DLD1 (cell line): ENCODE measurements around the gene AGPAT3.

ENCODE experiments used
- in situ Hi-C: cut with HindIII; loops from 2 replicates; pipeline ENCODE4 v1.10.0; 2017; ENCODE audit warnings: low sequenced_read_pairs

Gene AGPAT3

DNA sequence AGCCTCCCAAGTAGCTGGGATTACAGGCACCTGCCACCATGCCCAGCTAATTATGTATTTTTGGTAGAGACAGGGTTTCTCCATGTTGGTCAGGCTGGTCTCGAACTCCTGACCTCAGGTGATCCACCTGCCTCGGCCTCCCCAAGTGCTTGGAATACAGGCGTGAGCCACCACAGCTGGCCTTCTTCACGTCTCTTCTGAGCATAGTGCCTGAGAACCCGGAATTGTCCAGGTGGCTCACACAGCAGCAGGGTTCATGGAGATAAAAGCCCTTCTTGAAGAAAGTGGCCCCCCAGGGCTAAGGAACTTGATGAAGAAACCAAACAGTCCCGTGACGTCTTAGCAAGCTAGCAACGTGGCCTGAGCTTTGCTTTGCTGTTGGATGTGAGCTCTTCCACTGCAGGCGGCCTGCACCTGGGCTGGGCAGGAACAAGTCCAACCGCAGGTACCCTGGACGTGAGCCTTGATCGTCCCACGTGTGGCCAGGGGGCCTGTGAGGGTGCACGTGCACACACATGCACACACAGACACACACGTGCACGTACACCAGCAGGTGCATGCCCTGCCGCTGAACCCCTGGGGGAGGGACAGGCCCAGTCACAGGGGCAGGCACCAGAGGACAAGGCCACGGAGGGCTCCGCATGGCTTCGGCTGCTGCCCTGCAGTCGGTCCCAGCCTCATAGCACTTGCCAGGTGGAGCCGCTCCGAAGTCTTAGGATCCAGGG lies 123.6 kb downstream of the AGPAT3 start:
- in situ Hi-C loops = no loop called here

DNA sequence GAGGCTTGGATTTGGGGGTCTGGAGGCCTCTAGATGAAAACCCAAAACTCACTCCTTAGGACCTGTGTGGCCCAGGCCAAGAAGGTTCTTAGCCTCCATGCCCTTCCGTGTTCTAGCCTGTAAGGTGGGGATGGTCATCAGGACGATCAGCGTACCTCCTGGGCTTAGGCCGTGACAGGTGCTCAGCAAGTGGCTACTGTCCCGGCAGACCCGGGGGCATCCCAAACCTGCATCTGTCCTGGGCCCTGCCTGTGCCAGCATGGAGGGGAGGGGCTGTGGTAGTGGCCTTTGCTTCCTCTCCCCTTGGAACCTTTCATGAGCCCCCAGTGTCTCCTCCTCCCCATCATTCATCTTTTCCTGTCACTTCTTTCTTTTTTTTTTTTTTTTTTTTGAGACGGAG lies 124.4 kb downstream of the AGPAT3 start:
- in situ Hi-C loops = no loop called here

DNA sequence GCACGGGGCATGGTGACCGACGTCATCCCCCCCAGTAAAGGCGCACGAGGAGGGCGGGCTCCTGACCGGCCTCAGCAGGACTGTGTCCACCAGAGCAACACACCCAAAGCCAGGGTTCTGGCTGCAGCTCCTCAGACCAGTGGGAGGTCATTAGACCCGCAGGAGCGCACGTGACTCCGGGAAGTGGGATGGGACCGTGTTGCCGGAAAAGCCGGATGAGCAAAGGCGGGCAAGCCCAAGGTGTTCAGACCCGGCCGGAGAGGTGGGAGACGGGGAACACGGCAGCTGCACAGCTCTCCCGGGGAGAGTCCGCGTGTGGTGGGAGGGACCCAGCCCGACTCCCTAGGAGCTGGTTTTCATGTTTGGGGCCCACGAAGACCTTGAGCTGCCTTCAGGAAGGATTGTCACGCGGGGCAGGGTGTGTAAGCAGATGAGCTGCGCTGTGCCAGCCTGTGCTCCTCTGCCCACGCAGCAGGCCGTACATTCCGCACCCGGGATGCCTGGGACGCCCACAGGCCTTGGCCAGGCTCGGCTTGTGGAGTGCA lies 126.5 kb downstream of the AGPAT3 start:
- in situ Hi-C loops = no loop called here

DNA sequence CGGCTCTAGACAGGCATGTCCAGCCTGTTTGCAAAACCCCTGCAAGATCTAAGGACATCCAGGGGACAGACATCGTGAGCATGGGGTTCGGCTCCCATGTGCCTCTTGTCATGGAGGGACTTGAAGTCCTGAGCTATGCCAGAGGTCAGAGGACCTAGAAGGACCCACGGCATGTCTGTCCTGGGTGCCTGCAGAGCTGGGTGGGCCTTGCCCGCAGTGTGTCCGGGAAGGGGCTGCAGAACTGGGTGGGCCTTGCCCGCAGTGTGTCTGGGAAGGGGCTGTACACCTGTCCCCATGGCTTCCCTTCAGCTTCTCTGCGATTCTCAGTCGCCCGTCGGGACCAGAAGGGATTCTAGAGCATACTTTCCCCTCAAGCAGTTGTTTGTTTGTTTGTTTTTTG lies 127.1 kb downstream of the AGPAT3 start:
- in situ Hi-C loops = no loop called here

DNA sequence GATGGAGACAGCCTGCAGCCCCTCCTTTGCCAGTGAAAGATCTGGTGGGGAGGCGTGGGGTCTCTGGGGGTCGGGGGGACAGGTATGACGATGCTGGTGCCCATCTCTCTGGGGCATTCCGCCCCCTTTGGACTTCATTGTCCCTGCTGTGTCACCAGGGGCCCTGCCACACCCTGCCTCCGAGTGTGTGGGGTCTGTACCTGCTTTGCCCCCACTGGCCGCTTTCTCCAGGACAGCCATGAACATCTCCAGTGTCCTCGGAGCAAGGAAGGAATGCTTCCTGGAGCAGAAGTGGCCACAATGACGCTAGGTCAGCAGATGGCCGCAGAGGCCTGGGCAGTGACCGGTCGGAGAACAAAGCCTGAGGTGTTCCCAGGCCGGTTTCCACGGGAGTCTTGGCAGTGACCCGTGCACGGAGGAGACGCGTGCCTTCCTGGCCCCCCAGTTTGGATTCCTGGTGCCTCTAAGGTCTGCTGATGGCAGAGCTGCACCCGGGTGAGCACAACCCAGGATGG lies 128.5 kb downstream of the AGPAT3 start:
- in situ Hi-C loops = no loop called here

DNA sequence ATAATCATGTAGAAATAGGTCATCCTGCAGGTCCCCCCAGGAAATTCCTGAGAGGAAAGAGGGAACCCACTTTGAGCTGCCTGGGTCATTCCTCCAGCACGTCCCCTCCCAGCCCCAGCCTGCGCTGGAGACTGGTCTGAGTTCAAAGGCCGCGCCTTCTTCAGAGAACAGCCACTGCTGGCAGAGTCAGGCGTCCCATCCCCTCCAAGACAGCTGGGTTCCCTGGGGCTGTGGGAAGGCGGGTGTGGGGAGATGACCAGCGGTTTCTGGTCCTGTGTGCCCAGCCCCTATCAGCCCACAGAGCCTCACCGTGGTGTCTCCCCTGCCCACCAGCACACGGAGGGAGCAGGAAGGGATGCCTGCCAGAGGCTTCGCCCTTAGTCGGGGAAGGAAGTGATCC lies 129.1 kb downstream of the AGPAT3 start:
- in situ Hi-C loops = no loop called here

DNA sequence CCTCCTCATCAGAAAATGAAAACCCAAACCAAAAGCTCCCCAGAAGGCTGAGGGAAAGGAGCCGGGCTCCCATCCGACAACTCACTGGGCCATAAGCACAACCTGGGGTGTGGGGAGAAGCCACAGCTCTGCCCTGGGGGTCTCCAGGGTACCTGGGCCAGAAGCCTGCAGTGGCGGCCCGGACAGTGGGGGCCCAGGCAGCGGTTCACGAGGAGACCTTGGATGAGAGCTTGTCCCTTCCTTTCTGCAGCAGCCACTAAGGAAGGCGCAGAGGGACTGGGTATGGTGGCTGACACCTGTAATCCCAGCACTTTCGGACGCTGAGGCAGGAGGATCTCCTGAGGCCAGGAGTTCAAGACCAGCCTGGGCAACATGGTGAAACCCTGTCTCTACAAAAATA lies 129.6 kb downstream of the AGPAT3 start:
- in situ Hi-C loops = no loop called here

DNA sequence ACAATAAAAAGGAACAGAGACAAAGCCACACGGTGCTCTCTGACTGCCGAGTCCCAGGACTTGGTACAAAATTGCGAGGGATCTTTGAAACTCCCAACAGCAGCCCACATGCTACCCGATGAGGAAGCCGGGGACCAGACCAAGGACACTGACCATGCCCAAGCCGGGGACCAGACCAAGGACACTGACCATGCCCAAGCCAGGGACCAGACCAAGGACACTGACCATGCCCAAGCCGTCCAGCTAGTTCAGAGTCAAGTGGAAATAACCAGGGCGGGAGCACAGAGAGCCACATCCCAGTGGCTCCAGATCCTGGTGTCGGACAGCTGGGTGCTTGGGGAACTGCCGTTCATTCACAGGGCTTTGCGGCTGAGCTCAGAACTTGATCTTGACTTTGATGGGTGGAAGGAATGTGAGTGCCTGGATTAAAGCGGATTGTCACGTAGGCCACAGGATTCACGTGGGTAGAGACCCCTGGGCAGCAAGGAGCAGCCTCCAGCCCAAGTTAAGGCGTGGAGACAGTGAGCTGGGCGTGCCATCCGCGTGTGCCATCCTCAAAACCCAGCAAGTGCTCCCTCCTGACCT lies 130.6 kb downstream of the AGPAT3 start:
- in situ Hi-C loops = no loop called here

DNA sequence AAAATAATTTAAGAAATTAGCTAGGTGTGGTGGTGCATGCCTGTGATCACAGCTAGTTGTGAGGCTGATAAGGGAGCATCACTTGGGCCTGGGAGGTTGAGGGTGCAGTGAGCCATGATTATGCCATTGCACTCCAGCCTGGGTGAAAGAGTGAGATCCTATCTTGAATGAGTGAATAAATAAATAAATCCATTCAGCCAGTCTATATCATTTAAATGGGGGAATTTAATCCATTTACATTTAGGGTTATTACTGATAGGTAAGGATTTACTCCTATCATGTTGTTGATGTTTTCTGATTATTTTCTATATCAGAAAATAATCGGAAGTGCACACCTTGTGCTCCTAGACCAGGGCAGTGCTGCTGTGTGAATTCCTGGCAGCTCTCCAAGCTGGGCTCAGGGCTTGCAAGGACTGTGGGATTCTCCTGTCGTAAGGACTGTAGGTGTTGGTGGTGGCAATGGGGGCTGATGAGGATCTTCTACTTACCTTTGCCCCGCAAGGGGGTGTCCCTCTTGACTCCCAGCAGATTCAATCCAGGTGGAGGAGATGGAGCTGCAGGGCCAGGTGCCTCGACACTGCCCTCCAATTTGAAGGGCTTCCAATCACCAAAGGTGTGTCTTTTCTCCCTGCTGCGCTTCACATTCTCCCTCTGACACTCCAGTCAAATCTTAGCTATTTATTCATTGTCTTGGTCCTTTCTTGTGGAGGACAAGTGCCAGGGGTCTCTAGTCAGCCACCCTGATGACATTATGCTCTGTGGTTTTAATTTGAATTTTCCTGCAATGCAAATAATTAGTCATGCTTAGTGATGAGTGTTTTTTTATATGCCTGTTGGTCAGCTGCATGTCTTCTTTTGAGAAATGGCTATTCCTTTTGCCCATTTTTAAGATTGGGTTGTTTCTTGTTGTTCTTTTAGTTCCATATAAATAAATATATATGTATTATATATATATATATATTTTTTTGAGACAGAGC lies 133.0 kb downstream of the AGPAT3 start:
- in situ Hi-C loops = no loop called here

DNA sequence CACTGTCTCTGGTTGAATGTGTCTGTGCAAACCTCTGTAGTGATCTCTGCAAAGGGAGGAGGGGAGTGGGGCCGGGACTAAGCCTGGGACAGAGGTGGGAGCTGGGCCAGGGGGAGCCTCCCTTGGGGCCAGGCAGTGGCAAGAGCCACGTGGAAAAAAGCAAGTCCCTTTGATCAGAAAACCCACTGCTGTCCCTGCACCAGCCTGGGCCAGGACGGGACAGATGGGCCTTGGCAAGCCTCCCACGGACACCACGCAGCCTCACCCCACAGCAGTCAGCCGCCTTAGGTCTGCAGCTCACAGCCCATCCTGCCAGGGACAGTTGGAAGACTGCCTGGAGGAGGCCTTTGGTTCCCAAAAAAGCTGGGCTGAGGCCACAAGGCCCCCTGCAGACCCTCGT lies 135.3 kb downstream of the AGPAT3 start:
- in situ Hi-C loops = no loop called here

DNA sequence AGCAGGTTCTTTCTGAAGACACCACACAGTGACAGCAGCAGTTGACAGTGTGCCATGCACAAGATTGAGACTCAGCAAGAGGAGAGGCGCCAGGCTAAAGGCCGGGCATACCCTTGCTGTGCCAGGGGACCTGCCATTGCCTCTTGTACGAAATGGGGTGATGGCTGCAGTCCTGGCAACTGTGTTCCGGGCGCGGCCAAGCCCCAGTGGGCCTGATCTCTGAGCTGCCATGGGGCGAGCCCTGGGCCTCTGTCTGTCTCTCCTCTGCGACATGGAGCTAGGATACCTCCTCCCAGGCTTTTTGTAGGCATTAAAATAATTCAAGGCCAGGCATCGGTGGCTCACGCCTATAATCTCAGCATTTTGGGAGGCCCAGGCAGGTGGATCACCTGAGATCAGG lies 137.5 kb downstream of the AGPAT3 start:
- in situ Hi-C loops = no loop called here

DNA sequence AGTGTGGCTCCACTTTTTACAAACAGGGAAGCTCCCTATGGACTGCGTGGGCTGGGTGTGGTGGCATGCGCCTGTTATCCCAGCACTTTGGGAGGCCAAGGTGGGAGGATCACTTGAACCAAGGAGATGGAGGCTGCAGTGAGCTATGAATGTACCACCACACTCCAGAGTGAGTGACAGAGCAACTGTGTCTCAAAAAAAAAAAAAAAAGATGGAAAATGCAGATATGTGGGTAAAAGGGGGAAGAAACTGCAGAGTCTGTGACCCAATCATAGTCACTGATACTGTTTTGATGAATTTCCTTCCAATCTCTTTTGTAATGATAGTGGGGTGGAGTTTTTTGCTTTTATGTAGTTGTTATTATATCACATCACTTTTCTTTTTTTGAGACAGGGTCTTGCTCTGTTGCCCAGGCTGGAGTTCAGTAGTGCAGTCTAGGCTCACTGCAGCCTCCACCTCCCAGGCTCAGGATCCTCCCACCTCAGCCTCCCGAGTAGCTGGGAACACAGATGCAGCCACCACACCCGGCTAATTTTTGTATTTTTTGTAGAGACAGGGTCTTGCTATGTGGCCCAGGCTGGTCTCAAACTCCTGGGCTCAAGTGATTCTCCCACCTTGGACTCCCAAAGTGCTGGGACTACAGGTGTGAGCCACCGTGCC lies 138.4 kb downstream of the AGPAT3 start:
- in situ Hi-C loops = no loop called here

DNA sequence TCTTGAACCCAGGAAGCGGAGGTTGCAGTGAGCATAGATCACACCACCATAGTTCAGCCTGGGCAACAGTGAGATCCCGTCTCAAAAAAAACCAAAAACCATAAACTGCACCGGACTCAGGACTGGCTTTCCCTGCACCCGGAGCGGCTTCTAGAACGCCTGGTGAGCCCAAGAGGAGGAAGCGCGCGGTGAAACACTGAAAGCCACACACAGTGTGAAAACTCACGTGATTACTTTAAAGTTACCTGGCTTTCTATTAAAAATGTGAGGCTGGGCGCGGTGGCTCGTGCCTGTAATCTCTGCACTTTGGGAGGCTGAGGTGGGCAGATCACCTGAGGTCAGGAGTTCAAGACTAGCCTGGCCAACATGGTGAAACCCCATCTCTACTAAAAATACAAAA lies 140.0 kb downstream of the AGPAT3 start:
- in situ Hi-C loops = no loop called here

DNA sequence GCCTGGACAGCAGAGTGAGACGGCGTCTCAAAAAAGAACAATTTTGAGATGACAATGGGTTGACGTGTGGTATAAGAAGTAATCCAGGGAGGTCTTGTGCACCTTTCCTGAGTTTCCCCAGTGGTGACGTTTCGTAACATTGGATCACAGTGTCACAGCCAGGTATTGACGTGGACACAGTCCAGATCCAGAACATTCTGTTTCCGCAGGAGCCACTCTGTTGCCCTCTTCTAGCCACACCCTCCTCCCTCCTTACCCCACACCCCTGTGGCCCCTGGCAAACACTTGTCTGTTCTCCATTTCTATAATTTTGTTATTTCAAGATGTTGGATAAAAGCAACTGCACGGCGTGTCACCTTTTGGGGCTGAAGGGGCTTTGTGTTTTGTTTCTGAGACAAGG lies 140.6 kb downstream of the AGPAT3 start:
- in situ Hi-C loops = no loop called here

DNA sequence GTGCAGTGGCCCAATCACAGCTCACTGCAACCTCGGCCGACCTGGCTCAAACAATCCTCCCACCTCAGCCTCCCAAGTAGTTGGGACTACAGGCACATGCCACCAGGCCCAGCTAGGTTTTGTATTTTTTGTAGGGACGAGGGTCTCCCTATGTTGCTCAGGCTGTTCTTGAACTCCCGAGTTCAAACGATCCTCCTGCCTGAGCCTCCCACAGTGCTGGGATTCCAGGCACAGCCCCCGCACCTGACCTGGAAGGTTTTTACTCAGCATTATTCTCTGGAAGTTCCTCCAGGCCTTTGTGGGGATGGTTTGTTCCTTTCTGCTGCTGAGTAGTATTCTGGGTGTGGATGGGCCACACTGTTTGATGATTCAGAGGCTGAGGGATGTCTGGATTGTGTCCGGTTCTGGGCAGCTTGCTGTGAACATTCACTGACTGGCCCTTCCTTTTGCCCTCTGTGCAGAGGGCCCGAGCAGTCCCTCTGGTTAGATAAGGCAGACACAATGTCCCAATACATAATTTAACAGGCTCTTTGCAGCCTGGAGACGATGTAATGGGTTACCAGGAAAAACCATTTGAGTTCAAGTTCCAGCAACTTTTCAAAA lies 141.1 kb downstream of the AGPAT3 start:
- in situ Hi-C loops = no loop called here

DNA sequence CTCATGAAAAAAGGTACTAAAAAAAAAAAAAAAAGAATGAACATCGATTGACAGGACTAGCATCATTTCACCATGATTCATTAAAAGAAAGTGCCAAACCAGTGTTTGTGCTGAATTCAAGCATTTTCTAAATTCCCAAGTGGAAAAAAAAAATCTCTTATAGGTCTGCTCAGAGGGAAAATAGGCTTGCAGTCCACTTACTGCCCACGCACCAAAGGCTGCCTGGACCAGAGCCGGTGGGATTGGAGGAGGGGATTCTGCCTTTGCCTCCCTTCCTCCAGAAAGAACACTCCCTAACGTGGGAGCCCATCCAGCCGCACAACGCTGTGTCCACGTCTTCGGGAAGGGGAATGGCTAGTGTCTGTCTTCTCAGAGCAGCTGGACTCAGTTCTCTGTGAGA lies 141.6 kb downstream of the AGPAT3 start:
- in situ Hi-C loops = no loop called here

DNA sequence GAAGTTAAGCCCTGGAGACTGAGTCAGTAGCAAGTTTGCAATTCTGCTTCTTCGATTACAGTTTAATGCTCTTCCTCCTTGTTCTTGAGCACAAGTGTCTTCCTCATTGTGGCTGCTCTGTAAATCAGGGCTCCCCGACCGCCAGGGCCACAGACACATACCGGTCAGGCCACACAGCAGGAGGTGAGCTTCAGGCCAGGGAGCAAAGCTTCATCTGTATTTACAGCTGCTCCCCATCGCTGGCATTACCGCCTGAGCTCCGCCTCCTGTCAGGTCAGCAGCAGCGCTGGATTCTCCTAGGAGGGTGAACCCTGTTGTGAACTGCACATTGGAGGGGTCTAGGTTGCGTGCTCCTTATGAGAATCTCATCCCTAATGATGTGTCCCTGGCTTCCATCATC lies 145.4 kb downstream of the AGPAT3 start:
- in situ Hi-C loops = no loop called here

DNA sequence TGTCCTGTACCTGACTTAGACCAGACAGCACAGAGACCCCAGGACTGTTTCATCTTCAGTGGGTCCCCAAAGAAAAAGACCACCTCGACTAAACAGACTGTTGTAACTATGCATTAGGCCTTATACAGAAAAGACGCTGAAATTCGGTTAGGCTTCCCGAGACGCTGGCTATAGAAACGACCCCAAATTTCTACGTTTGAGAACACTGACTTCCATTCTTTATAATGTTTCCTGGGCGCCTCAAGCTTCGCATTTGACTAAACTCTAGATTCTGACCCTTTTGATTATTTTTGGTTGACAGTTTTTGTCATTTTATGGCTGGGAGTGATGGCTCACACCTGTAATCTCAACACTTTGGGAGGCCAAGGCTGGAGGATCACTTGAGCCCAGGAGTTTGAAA lies 146.1 kb downstream of the AGPAT3 start:
- in situ Hi-C loops = no loop called here

DNA sequence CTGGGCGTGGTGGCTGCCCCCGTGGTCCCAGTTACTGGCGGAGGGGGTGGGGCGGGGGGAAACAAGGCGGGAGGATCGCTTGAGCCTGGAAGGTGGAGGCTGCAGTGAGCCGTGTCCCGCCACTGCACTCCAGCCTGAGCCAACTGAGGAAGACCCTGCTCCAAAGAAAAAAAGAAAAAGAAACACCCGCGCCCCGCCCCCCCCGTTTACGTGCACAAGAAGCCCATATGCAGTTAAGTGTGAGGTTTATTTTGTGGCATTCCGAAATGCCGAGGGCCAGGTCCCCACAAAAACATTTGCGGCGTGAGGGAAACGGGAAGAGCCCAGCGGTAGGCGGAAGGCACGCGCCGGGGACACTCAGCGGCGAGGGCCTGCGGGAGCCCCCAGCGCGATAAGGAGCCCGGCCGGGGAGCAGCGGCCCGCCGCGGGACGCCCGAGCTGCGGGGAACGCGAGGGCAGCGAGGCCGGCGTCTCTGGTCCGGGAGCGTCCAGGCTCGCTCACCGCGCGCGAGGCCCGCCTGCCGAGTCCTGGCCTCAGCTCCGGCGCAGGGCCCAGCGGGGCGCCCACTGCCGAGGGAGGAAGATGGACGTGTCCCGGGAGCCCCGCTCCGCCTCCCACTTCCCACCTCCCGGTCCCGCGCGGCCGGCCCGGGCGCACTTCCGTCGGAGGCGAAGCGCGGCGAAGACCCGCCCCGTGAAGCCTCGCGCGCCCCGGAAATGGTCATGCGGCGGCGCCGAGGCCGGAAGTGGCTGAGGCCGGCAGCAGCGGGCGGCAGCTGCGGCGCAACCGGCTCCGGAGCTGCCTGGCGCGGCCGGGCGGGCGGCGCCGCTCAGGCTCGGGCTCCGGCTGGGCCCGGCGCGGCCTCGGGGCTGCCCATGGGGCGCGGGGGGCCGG lies 146.8 kb downstream of the AGPAT3 start, which contains the start of gene TRAPPC10:
Gene TRAPPC10, plus strand, starts transcription at position 731 of the 895 bp plus-strand sequence. CDS start 185 bp downstream, outside the sequence.
- in situ Hi-C loops = no loop called here
